T-cell (primary cell): ENCODE results near the gene NLRP12. TPM values are rescaled to one million over a fixed set of nuclear protein-coding genes. Genes with fewer than 3 reads are reported as not detected.
A peak's percentile ranks its signal among the peaks of the same experiment; 100 is the strongest.

Experiments
- ATAC-seq, 4 experiments: fragments of 200-7000 bp in 3 of 4; fragments of 150-1000 bp in 1 of 4; cut with Tn5 transposase; replicated peaks in 1 of 4; 1 replicate in 3 of 4; 2 replicates in 1 of 4; pipeline ENCODE4 v1.10.0; 2021; ENCODE audit warnings: moderate library complexity in 3 of 4, mild to moderate bottlenecking in 2 of 4, moderate number of reproducible peaks in 1 of 4
- CTCF ChIA-PET, 2 donors: fragments of 300-600 bp; sonication (Branson Sonifier 250); formaldehyde crosslinking; loops; one replicate each; lab custom pipeline; 2022; ENCODE audit warnings: antibody characterized with exemption in 2 of 2; lab: Charles Lee
- POLR2A ChIA-PET, 2 donors: fragments of 300-600 bp; sonication (Branson Sonifier 250); formaldehyde crosslinking; loops; one replicate each; lab custom pipeline; 2022; ENCODE audit warnings: antibody characterized with exemption in 2 of 2; lab: Charles Lee
- DNase-seq, 35 experiments: peaks; one replicate each; pipeline versions ENCODE4 v3.0.0 to v3.0.0-alpha.2; 2013 to 2023
- H3K27ac ChIP-seq: one replicate; pipeline ENCODE4 v1.5.1; 2013; ENCODE audit warnings: low read length
- H3K27me3 ChIP-seq, 2 experiments: replicated peaks in 1 of 2; 1 replicate in 1 of 2; 2 replicates in 1 of 2; pipeline versions ENCODE4 v1.6.1 to v1.7.0; 2013; ENCODE audit warnings: low read length in 1 of 2, mixed read lengths in 1 of 2; ENCODE audit not compliant: control insufficient read depth in 2 of 2, insufficient read depth in 2 of 2; ENCODE audit errors: extremely low read depth in 1 of 2
- H3K36me3 ChIP-seq, 2 donors: 1 replicate in 1 of 2; 2 replicates in 1 of 2; pipeline versions ENCODE4 v1.6.1 to v1.7.0; 2013; ENCODE audit warnings: low read length in 1 of 2; ENCODE audit not compliant: control insufficient read depth in 2 of 2, insufficient read depth in 1 of 2; ENCODE audit errors: extremely low read depth in 1 of 2
- H3K4me1 ChIP-seq, 2 experiments: 1 replicate in 1 of 2; 2 replicates in 1 of 2; pipeline versions ENCODE4 v1.6.1 to v1.7.0; 2013; ENCODE audit warnings: low read length in 2 of 2, mixed read lengths in 1 of 2; ENCODE audit not compliant: insufficient read depth in 2 of 2, control insufficient read depth in 1 of 2; ENCODE audit errors: extremely low read depth in 1 of 2
- H3K4me3 ChIP-seq, 2 donors: 1 replicate in 1 of 2; 2 replicates in 1 of 2; pipeline versions ENCODE4 v1.5.1 to v1.7.0; 2013; ENCODE audit warnings: mild to moderate bottlenecking in 2 of 2, low read length in 1 of 2, moderate library complexity in 1 of 2; ENCODE audit not compliant: control insufficient read depth in 1 of 2; ENCODE audit errors: extremely low read depth in 1 of 2
- H3K9me3 ChIP-seq: 2 replicates; pipeline ENCODE4 v1.7.0; 2013
- H3K27ac Mint-ChIP-seq, 2 donors: one replicate each; pipeline ENCODE4 v1.8.0; 2020 to 2021; ENCODE audit warnings: mild to moderate bottlenecking in 2 of 2, mixed read lengths in 2 of 2
- H3K27me3 Mint-ChIP-seq, 2 donors: one replicate each; pipeline ENCODE4 v1.8.0; 2021 to 2022; ENCODE audit warnings: mixed read lengths in 2 of 2
- H3K36me3 Mint-ChIP-seq: one replicate; pipeline ENCODE4 v1.8.0; 2021; ENCODE audit warnings: mixed read lengths
- H3K4me1 Mint-ChIP-seq, 3 donors: one replicate each; pipeline ENCODE4 v1.8.0; 2020 to 2022; ENCODE audit warnings: mixed read lengths in 3 of 3, mild to moderate bottlenecking in 1 of 3
- H3K4me3 Mint-ChIP-seq, 3 donors: one replicate each; pipeline ENCODE4 v1.8.0; 2020 to 2022; ENCODE audit warnings: mild to moderate bottlenecking in 3 of 3, mixed read lengths in 3 of 3, moderate library complexity in 3 of 3
- H3K9me3 Mint-ChIP-seq, 3 donors: one replicate each; pipeline ENCODE4 v1.8.0; 2020 to 2022; ENCODE audit warnings: mixed read lengths in 3 of 3
- WGBS: methylation state at CpG from one replicate; pipeline ENCODE4 v1.1.5; 2013; ENCODE audit warnings: missing lambda C conversion rate; ENCODE audit not compliant: insufficient coverage; 5-methylcytosine and 5-hydroxymethylcytosine counted together
- total RNA-seq, 35 experiments: library from RNA in 6 of 35; stranded (reverse) in 6 of 35; fragments of 120-200 nt in 1 of 35; gene quantifications; one replicate each; pipeline versions ENCODE4 v1.2.1 to v1.2.4 and lab custom pipeline; 2013 to 2026

The NLRP12 gene
- total RNA-seq, 5 donors from 2014 or later (not counting 1 experiment from before 2014, with no cell fraction given): not detected

DNA sequence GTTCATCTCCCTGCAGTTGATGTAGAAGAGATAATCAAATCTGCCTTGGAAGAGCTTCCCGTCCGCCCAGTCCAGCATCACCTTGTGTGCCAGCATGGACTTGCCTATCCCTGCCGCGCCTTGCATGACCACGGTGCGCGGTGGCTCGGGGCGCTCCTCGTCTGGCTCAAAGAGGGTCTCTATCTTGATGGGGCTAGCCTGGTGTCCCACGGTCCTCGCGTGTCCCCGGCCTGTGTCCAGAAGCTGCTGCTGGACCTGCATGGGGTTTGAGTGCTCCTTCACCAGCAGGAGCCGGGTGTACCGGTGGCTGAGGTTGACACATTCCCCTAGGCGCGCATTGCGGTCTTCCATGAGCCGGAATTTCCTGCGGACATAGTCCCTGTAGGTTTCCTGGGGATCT, 13.2 kb downstream of the NLRP12 start:
- no peak for ATAC-seq
- no peaks in the 10 kb centered on the region for H3K36me3 Mint-ChIP-seq

DNA sequence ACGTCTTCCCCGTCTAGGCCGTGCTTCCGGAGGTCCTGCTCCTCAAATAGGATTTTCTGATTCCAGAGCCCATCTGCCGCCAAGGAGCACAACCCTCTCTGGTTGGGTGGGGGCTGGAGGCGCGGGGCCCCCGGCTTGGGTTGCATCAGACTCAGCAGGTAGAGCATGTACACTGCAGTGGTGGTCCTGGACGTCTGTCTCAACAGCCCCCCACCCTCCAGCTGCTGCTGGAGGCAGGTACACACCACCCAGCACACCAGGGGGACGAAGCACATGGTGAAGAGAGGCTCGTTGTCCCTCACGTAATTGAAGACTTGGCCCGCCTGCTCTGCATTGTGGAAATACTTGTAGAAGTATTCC, 13.9 kb downstream of the NLRP12 start:
- Mint-ChIP-seq H3K4me3 (no peak overlapping the region), H3K9me3 (no peaks in the 10 kb centered on the region), H3K4me1 (no peaks in the 10 kb centered on the region), H3K27ac (peak overlapping the region in 1 of 2 donors; percentile 46), H3K36me3 (no peaks in the 10 kb centered on the region), H3K27me3 (peaks cover 0 to 3% of the 10 kb centered on the region in 2 donors)
- WGBS: 86% methylated on average over 5 of the region's 13 CpGs
- H3K9me3 ChIP-seq: no peaks in the 10 kb centered on the region
- no peaks in the 10 kb centered on the region for H3K36me3 ChIP-seq
- ChIA-PET CTCF (interaction anchor here in 1 of 2 donors (0.7 kb wide), 1 partner anchor 17 kb away, joined by 3 read pairs; no protein-coding TSS in a partner anchor), POLR2A (no interaction called here)
- H3K27ac ChIP-seq: no peak overlapping the region
- H3K4me3 ChIP-seq: no peak overlapping the region
- DNase-seq: no peak
- no peak for ATAC-seq
- H3K4me1 ChIP-seq: no peaks in the 10 kb centered on the region
- peaks cover 0 to 6% of the 10 kb centered on the region in 2 experiments for H3K27me3 ChIP-seq

More for the DNA sequence above, 13.2 kb downstream of the NLRP12 start:
- H3K9me3 ChIP-seq: no peaks in the 10 kb centered on the region
- H3K4me3 Mint-ChIP-seq: no peak overlapping the region
- ChIA-PET POLR2A (no interaction called here), CTCF (no interaction called here)
- H3K4me1 ChIP-seq: no peaks in the 10 kb centered on the region
- no peak for DNase-seq
- H3K27me3 Mint-ChIP-seq: peaks cover 0 to 3% of the 10 kb centered on the region in 2 donors
- WGBS: 93% methylated on average over 16 of the region's 21 CpGs
- no peak overlapping the region for H3K27ac Mint-ChIP-seq
- no peaks in the 10 kb centered on the region for H3K36me3 ChIP-seq
- H3K27me3 ChIP-seq: peaks cover 0 to 4% of the 10 kb centered on the region in 2 experiments
- H3K4me1 Mint-ChIP-seq: no peaks in the 10 kb centered on the region
- H3K9me3 Mint-ChIP-seq: no peaks in the 10 kb centered on the region
- no peak overlapping the region for H3K27ac ChIP-seq
- H3K4me3 ChIP-seq: no peak overlapping the region

DNA sequence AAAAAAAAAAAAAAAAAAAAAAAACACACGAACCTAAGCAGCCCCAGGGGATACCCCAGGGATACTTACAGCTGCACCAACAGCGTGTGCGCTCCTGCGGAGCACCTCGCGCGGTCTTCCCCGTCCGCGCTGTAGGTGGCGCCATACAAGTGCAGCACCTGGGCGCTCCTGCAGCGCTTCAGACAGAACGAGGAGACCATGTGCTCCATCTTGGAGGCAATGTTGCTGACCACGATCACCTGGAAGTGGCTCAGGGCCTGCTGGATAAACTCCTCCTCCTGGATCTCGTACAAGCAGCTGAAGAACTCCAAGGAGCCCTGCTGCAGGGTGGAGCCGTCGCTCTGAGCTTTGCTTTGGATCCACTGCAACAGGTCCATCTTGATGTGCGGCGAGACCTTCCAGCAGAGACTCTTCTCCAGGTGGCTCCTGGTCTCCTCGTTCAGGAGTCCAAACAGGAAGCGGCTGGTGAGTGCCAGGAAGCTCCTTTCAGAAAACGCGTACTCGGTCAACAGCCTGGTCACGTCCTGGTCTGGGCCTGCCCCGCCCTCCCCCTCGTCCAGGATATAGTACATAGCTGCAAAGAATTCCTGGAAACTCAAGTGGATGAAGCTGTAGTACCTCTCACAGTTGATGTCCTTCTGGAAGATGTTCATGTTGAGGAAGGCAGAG, 14.5 kb downstream of the NLRP12 start:
- WGBS: 88% methylated on average over 23 of the region's 28 CpGs
- ChIA-PET CTCF (interaction anchor here in 1 of 2 donors (0.7 kb wide), 1 partner anchor 17 kb away, joined by 3 read pairs; no protein-coding TSS in a partner anchor), POLR2A (no interaction called here)
- H3K27me3 ChIP-seq: peaks cover 0 to 4% of the 10 kb centered on the region in 2 experiments
- H3K27ac Mint-ChIP-seq: peak overlapping the region in 1 of 2 donors; percentile 46
- H3K4me3 ChIP-seq: no peak overlapping the region
- H3K36me3 Mint-ChIP-seq: no peaks in the 10 kb centered on the region
- H3K27ac ChIP-seq: no peak overlapping the region
- no peak for ATAC-seq
- H3K4me3 Mint-ChIP-seq: no peak overlapping the region
- H3K36me3 ChIP-seq: no peaks in the 10 kb centered on the region
- no peaks in the 10 kb centered on the region for H3K9me3 ChIP-seq
- no peak for DNase-seq
- no peaks in the 10 kb centered on the region for H3K9me3 Mint-ChIP-seq
- no peaks in the 10 kb centered on the region for H3K4me1 ChIP-seq
- no peaks in the 10 kb centered on the region for H3K4me1 Mint-ChIP-seq
- peaks cover 0 to 3% of the 10 kb centered on the region in 2 donors for H3K27me3 Mint-ChIP-seq

DNA sequence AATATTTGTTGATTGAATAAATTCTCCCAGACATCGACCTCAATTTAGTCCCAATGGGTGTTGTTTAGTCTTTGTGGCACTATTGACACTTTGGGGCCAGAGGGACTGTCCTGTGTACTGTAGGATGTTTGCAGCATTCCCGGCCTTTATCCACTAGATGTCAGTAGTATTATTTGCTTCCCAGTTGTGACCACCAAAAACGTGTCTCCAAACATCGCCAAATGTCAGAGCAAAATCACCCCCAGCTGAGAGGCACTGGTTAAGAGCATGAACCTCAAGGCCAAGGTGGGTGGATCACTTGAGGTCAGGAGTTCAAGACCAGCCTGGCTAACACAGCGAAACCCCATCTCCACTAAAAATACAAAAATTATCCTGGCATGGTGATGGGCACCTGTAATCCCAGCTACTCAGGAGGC, 15.4 kb downstream of the NLRP12 start:
- Histone ChIP-seq H3K27me3 (peaks cover 0 to 4% of the 10 kb centered on the region in 2 experiments), H3K27ac (no peak overlapping the region), H3K4me3 (no peak overlapping the region), H3K9me3 (no peaks in the 10 kb centered on the region), H3K36me3 (no peaks in the 10 kb centered on the region), H3K4me1 (no peaks in the 10 kb centered on the region)
- no peak overlapping the region for H3K27ac Mint-ChIP-seq
- H3K9me3 Mint-ChIP-seq: no peaks in the 10 kb centered on the region
- DNase-seq: no peak
- ATAC-seq: no peak
- POLR2A ChIA-PET: no interaction called here
- CTCF ChIA-PET: no interaction called here
- no peaks in the 10 kb centered on the region for H3K4me1 Mint-ChIP-seq
- no peak overlapping the region for H3K4me3 Mint-ChIP-seq
- WGBS: 8% methylated on average over 3 of the region's 5 CpGs
- H3K36me3 Mint-ChIP-seq: no peaks in the 10 kb centered on the region
- H3K27me3 Mint-ChIP-seq: peaks cover 0 to 3% of the 10 kb centered on the region in 2 donors

DNA sequence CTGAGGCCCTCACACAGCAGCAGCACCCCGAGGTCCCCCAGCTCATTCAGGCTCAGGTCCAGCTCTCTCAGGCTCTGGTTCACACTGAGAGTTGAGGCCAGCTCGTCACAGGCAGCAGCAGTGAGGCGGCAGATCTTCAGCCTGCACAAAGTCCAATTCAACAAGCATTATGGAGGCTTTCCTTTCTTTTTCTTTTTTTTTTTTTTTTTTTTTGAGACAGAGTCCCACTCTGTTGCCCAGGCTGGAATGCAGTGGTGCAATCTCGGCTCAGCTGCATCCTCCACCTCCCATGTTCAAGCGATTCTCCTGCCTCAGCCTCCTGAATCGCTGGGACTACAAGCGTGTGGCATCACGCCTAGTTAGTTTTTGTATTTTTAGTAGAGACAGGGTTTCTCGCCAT, 22.9 kb downstream of the NLRP12 start:
- CTCF ChIA-PET: interaction anchor here (0.6 to 0.7 kb wide), 2 partner anchors 10 to 73 kb away, joined by 3 to 4 read pairs; no protein-coding TSS in a partner anchor

DNA sequence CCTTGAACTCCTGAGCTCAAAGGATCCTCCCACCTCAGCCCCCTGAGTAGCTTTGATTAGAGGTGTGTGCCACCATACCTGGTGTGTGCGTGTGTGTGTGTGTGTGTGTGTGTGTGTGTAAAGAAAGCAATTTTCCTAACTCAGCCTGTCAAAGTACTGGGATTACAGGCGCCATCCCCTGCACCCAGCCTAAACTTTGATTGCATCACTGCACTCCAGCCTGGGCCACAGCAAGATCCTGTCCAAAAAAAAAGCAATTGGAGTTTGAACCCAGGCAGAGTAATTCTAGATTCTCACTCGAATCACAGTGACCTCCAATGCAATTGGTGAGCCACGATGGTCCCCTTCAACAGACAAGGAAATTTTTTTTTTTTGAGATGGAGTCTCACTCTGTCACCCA, 29.1 kb downstream of the NLRP12 start:
- no peaks in the 10 kb centered on the region for H3K4me1 ChIP-seq
- no CpG with 5 or more reads among the region's 4 CpGs for WGBS
- ATAC-seq: no peak

More for the DNA sequence above, 22.9 kb downstream of the NLRP12 start:
- Histone ChIP-seq H3K27me3 (peaks cover 0 to 15% of the 10 kb centered on the region in 2 experiments), H3K9me3 (no peaks in the 10 kb centered on the region), H3K36me3 (no peaks in the 10 kb centered on the region), H3K4me3 (no peak overlapping the region), H3K27ac (no peak overlapping the region), H3K4me1 (no peaks in the 10 kb centered on the region)
- H3K9me3 Mint-ChIP-seq: no peaks in the 10 kb centered on the region
- DNase-seq (no peak), ATAC-seq (no peak)
- H3K4me3 Mint-ChIP-seq: no peak overlapping the region
- H3K27ac Mint-ChIP-seq: no peak overlapping the region
- POLR2A ChIA-PET: no interaction called here
- H3K4me1 Mint-ChIP-seq: no peaks in the 10 kb centered on the region
- no peaks in the 10 kb centered on the region for H3K36me3 Mint-ChIP-seq
- WGBS: 38% methylated on average over 1 of the region's 9 CpGs
- no peaks in the 10 kb centered on the region for H3K27me3 Mint-ChIP-seq

More for the DNA sequence above, 29.1 kb downstream of the NLRP12 start:
- no peak for DNase-seq
- no peak overlapping the region for H3K27ac ChIP-seq
- H3K27me3 ChIP-seq: peaks cover 0 to 9% of the 10 kb centered on the region in 2 experiments
- no peak overlapping the region for H3K27ac Mint-ChIP-seq
- ChIA-PET CTCF (no interaction called here), POLR2A (no interaction called here)
- H3K4me3 Mint-ChIP-seq: no peak overlapping the region
- H3K4me3 ChIP-seq: no peak overlapping the region
- H3K9me3 ChIP-seq: no peaks in the 10 kb centered on the region
- peaks cover 0 to 2% of the 10 kb centered on the region in 2 donors for H3K27me3 Mint-ChIP-seq
- H3K36me3 Mint-ChIP-seq: no peaks in the 10 kb centered on the region
- no peaks in the 10 kb centered on the region for H3K36me3 ChIP-seq
- no peaks in the 10 kb centered on the region for H3K9me3 Mint-ChIP-seq
- H3K4me1 Mint-ChIP-seq: peaks cover 0 to 2% (median 0%) of the 10 kb centered on the region in 3 donors
